HCEC 1CT (cell line): Measurements from ENCODE around the gene SLC35E4.

Source experiments
- DNase-seq: peaks from one replicate; pipeline ENCODE4 v3.0.0-alpha.2; 2017

The SLC35E4 gene

GRCh38 chr22:30695351-30695851 is 59.8 kb downstream of the SLC35E4 start:
- DNase-seq: no peak

- no peak for DNase-seq
Measured at GRCh38 chr22:30695871-30696655, 60.5 kb downstream of the SLC35E4 start.
